HepG2 (cell line): ENCODE data around the gene SEC14L2. TPM values are rescaled to one million over a fixed set of nuclear protein-coding genes. Genes with fewer than 3 reads are reported as not detected.

Source experiments
- HNRNPLL ChIP-seq: fragments of 200-400 bp; formaldehyde crosslinking; IDR thresholded peaks from 2 replicates; pipeline ENCODE4 v1.6.1; 2017; ENCODE audit warnings: mild to moderate bottlenecking, low read depth, low read length; ENCODE audit not compliant: poor library complexity, severe bottlenecking
- NPAS2 ChIP-seq: sonication (generic); formaldehyde crosslinking; IDR thresholded peaks from 2 replicates; pipeline ENCODE4 v1.8.0; 2022; ENCODE audit warnings: mild to moderate bottlenecking, missing genetic modification reagents, borderline replicate concordance
- SMAD9 ChIP-seq: sonication (generic); formaldehyde crosslinking; IDR thresholded peaks from 2 replicates; pipeline ENCODE4 v1.5.1; 2020; ENCODE audit warnings: mild to moderate bottlenecking, missing genetic modification reagents
- SMARCC2 ChIP-seq: fragments of 450-650 bp; IDR thresholded peaks from 2 replicates; pipeline ENCODE4 v1.6.1; 2017; ENCODE audit warnings: antibody characterized with exemption, mild to moderate bottlenecking
- SRSF1 ChIP-seq: fragments of 200-400 bp; formaldehyde crosslinking; optimal IDR thresholded peaks from 2 replicates; pipeline ENCODE3; 2017; ENCODE audit warnings: mild to moderate bottlenecking, low read depth, low read length, moderate library complexity
- TBL1XR1 ChIP-seq: fragments of 150-350 bp; IDR thresholded peaks from 2 replicates; pipeline ENCODE4 v1.6.1; 2014; ENCODE audit warnings: borderline replicate concordance, low read length; ENCODE audit not compliant: partially characterized antibody
- ZBTB42 ChIP-seq: sonication (generic); formaldehyde crosslinking; IDR thresholded peaks from 2 replicates; pipeline ENCODE4 v1.5.0; 2020; ENCODE audit warnings: mild to moderate bottlenecking, missing genetic modification reagents
- ZNF234 ChIP-seq: sonication (generic); formaldehyde crosslinking; conservative IDR thresholded peaks from 2 replicates; pipeline ENCODE4 v1.5.1; 2020; ENCODE audit warnings: mild to moderate bottlenecking, missing genetic modification reagents
- ZNF547 ChIP-seq: sonication (generic); formaldehyde crosslinking; IDR thresholded peaks from 2 replicates; pipeline ENCODE4 v1.5.1; 2020; ENCODE audit warnings: mild to moderate bottlenecking, missing genetic modification reagents
- polyA plus RNA-seq, 8 experiments: library from polyadenylated mRNA; depleted of rRNA in 3 of 8; stranded (reverse) in 7 of 8; unstranded in 1 of 8; fragments of >200 nt; fragmentation: Illumina TruSeq in 4 of 8; extraction: Trizol in 4 of 8; gene quantifications; 2 replicates each; pipeline versions ENCODE4 v1.2.1 to v1.2.3, GENCODE V29; 2011 to 2016; ENCODE audit warnings: low read depth in 4 of 8, missing spikeins in 1 of 8, mixed read lengths in 1 of 8; ENCODE audit not compliant: insufficient read depth in 1 of 8
- total RNA-seq, 5 experiments: library from RNA; depleted of rRNA; stranded (reverse); fragments of >200 nt; fragmentation: Illumina TruSeq; extraction: Trizol; gene quantifications; 2 replicates each; pipeline ENCODE4 v1.2.3, GENCODE V29; 2016; ENCODE audit warnings: low read depth in 1 of 5
- TF ChIP-seq, protein P1 (sequence below): sonication (generic); formaldehyde crosslinking; IDR thresholded peaks from 2 replicates; pipeline ENCODE4 v1.4.0; 2020; ENCODE audit warnings: mild to moderate bottlenecking, low read depth, missing genetic modification reagents
- TF ChIP-seq, protein P2 (sequence below): IDR thresholded peaks from 2 replicates; pipeline ENCODE4 v1.6.1; 2016; ENCODE audit warnings: low read depth
- TF ChIP-seq, protein P3 (sequence below): sonication (generic); formaldehyde crosslinking; IDR thresholded peaks from 2 replicates; pipeline ENCODE4 v1.5.0; 2020; ENCODE audit warnings: mild to moderate bottlenecking, missing genetic modification reagents, borderline replicate concordance
- TF ChIP-seq, protein P4 (sequence below): sonication (generic); formaldehyde crosslinking; IDR thresholded peaks from 2 replicates; pipeline ENCODE4 v1.9.0; 2022; ENCODE audit warnings: low read depth, missing genetic modification reagents

Gene SEC14L2
- total and polyA plus RNA-seq, 2 of the 13 experiments (the other 11 are each of a cell fraction or from before 2014, with no cell fraction given) = 4.1 to 5.1 TPM

DNA sequence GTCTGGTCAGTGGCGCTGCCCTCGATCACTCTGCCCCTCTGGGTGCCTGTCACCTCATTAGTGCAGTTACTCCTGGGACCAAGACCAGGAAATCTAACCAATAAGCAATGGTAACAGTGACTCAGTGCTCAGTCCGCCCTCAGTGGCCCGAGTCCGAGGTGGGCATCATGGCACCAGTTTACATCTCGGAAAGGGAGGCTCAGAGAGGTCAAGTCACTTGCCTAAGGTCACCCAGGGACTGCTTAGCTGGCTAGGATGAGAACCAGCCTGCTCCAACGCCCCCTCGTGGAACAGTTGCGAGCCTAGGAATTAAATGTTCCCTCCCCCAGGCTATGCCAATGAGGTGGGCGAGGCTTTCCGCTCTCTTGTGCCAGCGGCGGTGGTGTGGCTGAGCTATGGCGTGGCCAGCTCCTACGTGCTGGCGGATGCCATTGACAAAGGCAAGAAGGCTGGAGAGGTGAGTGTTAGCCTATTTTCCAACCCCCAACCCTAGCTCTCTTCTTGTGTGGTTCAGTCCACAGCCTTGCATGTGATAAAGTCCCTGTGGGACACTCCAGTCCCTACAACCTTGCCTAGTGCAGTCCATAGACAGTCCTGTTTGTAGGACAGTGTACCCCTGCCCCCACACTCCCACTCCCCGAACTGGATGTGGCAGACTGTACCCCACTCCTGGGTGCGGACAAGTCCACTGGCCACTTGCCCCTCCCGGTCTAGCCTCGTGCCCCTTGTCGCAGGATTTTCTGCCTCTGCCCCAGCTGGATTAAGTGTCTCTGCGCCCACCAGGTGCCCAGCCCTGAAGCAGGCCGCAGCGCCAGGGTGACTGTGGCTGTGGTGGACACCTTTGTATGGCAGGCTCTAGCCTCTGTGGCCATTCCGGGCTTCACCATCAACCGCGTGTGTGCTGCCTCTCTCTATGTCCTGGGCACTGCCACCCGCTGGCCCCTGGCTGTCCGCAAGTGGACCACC is 29.9 kb downstream of the SEC14L2 start (continued):
- TF ChIP-seq, protein P1, sequence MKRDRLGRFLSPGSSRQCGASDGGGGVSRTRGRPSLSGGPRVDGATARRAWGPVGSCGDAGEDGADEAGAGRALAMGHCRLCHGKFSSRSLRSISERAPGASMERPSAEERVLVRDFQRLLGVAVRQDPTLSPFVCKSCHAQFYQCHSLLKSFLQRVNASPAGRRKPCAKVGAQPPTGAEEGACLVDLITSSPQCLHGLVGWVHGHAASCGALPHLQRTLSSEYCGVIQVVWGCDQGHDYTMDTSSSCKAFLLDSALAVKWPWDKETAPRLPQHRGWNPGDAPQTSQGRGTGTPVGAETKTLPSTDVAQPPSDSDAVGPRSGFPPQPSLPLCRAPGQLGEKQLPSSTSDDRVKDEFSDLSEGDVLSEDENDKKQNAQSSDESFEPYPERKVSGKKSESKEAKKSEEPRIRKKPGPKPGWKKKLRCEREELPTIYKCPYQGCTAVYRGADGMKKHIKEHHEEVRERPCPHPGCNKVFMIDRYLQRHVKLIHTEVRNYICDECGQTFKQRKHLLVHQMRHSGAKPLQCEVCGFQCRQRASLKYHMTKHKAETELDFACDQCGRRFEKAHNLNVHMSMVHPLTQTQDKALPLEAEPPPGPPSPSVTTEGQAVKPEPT = no peak
- TF ChIP-seq, protein P2, sequence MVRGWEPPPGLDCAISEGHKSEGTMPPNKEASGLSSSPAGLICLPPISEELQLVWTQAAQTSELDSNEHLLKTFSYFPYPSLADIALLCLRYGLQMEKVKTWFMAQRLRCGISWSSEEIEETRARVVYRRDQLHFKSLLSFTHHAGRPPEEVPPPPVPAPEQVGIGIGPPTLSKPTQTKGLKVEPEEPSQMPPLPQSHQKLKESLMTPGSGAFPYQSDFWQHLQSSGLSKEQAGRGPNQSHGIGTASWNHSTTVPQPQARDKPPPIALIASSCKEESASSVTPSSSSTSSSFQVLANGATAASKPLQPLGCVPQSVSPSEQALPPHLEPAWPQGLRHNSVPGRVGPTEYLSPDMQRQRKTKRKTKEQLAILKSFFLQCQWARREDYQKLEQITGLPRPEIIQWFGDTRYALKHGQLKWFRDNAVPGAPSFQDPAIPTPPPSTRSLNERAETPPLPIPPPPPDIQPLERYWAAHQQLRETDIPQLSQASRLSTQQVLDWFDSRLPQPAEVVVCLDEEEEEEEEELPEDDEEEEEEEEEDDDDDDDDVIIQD (CRISPR knock-in tag) = no peak
- TF ChIP-seq ZNF547 (CRISPR knock-in tag) (no peak), ZBTB42 (CRISPR knock-in tag) (no peak), SRSF1 (no peak), HNRNPLL (no peak), ZNF234 (CRISPR knock-in tag) (no peak), SMARCC2 (no peak), NPAS2 (no peak), TBL1XR1 (no peak), SMAD9 (no peak)
- TF ChIP-seq, protein P3, sequence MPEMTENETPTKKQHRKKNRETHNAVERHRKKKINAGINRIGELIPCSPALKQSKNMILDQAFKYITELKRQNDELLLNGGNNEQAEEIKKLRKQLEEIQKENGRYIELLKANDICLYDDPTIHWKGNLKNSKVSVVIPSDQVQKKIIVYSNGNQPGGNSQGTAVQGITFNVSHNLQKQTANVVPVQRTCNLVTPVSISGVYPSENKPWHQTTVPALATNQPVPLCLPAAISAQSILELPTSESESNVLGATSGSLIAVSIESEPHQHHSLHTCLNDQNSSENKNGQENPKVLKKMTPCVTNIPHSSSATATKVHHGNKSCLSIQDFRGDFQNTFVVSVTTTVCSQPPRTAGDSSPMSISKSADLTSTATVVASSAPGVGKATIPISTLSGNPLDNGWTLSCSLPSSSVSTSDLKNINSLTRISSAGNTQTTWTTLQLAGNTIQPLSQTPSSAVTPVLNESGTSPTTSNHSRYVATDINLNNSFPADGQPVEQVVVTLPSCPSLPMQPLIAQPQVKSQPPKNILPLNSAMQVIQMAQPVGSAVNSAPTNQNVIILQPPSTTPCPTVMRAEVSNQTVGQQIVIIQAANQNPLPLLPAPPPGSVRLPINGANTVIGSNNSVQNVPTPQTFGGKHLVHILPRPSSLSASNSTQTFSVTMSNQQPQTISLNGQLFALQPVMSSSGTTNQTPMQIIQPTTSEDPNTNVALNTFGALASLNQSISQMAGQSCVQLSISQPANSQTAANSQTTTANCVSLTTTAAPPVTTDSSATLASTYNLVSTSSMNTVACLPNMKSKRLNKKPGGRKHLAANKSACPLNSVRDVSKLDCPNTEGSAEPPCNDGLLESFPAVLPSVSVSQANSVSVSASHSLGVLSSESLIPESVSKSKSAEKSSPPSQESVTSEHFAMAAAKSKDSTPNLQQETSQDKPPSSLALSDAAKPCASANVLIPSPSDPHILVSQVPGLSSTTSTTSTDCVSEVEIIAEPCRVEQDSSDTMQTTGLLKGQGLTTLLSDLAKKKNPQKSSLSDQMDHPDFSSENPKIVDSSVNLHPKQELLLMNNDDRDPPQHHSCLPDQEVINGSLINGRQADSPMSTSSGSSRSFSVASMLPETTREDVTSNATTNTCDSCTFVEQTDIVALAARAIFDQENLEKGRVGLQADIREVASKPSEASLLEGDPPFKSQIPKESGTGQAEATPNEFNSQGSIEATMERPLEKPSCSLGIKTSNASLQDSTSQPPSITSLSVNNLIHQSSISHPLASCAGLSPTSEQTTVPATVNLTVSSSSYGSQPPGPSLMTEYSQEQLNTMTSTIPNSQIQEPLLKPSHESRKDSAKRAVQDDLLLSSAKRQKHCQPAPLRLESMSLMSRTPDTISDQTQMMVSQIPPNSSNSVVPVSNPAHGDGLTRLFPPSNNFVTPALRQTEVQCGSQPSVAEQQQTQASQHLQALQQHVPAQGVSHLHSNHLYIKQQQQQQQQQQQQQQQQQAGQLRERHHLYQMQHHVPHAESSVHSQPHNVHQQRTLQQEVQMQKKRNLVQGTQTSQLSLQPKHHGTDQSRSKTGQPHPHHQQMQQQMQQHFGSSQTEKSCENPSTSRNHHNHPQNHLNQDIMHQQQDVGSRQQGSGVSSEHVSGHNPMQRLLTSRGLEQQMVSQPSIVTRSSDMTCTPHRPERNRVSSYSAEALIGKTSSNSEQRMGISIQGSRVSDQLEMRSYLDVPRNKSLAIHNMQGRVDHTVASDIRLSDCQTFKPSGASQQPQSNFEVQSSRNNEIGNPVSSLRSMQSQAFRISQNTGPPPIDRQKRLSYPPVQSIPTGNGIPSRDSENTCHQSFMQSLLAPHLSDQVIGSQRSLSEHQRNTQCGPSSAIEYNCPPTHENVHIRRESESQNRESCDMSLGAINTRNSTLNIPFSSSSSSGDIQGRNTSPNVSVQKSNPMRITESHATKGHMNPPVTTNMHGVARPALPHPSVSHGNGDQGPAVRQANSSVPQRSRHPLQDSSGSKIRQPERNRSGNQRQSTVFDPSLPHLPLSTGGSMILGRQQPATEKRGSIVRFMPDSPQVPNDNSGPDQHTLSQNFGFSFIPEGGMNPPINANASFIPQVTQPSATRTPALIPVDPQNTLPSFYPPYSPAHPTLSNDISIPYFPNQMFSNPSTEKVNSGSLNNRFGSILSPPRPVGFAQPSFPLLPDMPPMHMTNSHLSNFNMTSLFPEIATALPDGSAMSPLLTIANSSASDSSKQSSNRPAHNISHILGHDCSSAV (CRISPR knock-in tag) = no peak
- TF ChIP-seq, protein P4, sequence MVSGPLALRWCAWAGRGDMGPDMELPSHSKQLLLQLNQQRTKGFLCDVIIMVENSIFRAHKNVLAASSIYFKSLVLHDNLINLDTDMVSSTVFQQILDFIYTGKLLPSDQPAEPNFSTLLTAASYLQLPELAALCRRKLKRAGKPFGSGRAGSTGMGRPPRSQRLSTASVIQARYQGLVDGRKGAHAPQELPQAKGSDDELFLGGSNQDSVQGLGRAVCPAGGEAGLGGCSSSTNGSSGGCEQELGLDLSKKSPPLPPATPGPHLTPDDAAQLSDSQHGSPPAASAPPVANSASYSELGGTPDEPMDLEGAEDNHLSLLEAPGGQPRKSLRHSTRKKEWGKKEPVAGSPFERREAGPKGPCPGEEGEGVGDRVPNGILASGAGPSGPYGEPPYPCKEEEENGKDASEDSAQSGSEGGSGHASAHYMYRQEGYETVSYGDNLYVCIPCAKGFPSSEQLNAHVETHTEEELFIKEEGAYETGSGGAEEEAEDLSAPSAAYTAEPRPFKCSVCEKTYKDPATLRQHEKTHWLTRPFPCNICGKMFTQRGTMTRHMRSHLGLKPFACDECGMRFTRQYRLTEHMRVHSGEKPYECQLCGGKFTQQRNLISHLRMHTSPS (CRISPR knock-in tag) = peak; percentile 62
